CD4-positive, alpha-beta T cell (primary cell): ENCODE results near the gene ESYT2. TPM values are rescaled to one million over a fixed set of nuclear protein-coding genes. Genes with fewer than 3 reads are reported as not detected.
A peak's percentile ranks its signal among the peaks of the same experiment; 100 is the strongest.

ENCODE experiments used
- ATAC-seq: fragments of 200-7000 bp; cut with Tn5 transposase; one replicate; pipeline ENCODE4 v1.10.0; 2022; ENCODE audit warnings: mild to moderate bottlenecking; ENCODE audit not compliant: poor library complexity
- CTCF ChIA-PET: fragments of 350-600 bp; sonication (Branson Sonifier 250); formaldehyde crosslinking; loops from one replicate; lab custom pipeline; 2021; ENCODE audit warnings: antibody characterized with exemption, inconsistent platforms; lab: Charles Lee
- POLR2A ChIA-PET: fragments of 350-600 bp; sonication (Branson Sonifier 250); formaldehyde crosslinking; loops from one replicate; lab custom pipeline; 2021; ENCODE audit warnings: antibody characterized with exemption, inconsistent platforms; lab: Charles Lee
- DNase-seq, 14 experiments: peaks; one replicate each; pipeline ENCODE4 v3.0.0-alpha.2; 2013 to 2020; ENCODE audit warnings: mixed read lengths in 2 of 14
- H3K27ac ChIP-seq, 2 donors: one replicate each; pipeline versions ENCODE4 v1.5.1 to v1.7.0; 2013; ENCODE audit warnings: low read length in 2 of 2, low read depth in 1 of 2, mild to moderate bottlenecking in 1 of 2
- H3K27me3 ChIP-seq, 2 experiments: 1 replicate in 1 of 2; 2 replicates in 1 of 2; pipeline versions ENCODE4 v1.6.1 to v1.7.0; 2013; ENCODE audit warnings: low read length in 2 of 2, control low read depth in 1 of 2, mild to moderate bottlenecking in 1 of 2, moderate library complexity in 1 of 2; ENCODE audit not compliant: insufficient read depth in 2 of 2, control insufficient read depth in 1 of 2
- H3K36me3 ChIP-seq: one replicate; pipeline ENCODE4 v1.6.1; 2013; ENCODE audit warnings: low read length, control low read depth; ENCODE audit not compliant: insufficient read depth
- H3K4me1 ChIP-seq: one replicate; pipeline ENCODE4 v1.6.1; 2013; ENCODE audit warnings: low read length, control low read depth; ENCODE audit not compliant: insufficient read depth
- H3K4me3 ChIP-seq: one replicate; pipeline ENCODE4 v1.5.1; 2013; ENCODE audit warnings: mild to moderate bottlenecking, low read length, moderate library complexity
- H3K9me3 ChIP-seq, 2 experiments: 1 replicate in 1 of 2; 2 replicates in 1 of 2; pipeline versions ENCODE4 v1.6.1 to v1.7.0; 2013; ENCODE audit warnings: low read length in 2 of 2, mild to moderate bottlenecking in 2 of 2, control low read depth in 1 of 2, moderate library complexity in 1 of 2; ENCODE audit not compliant: control insufficient read depth in 1 of 2, insufficient read depth in 1 of 2
- H3K27ac Mint-ChIP-seq: one replicate; pipeline ENCODE4 v1.8.0; 2020; ENCODE audit warnings: mixed read lengths
- H3K27me3 Mint-ChIP-seq: one replicate; pipeline ENCODE4 v1.8.0; 2021; ENCODE audit warnings: mixed read lengths
- H3K36me3 Mint-ChIP-seq: one replicate; pipeline ENCODE4 v1.8.0; 2021; ENCODE audit warnings: low read depth, mixed read lengths
- H3K4me1 Mint-ChIP-seq: one replicate; pipeline ENCODE4 v1.8.0; 2021; ENCODE audit warnings: low read depth, mixed read lengths
- H3K4me3 Mint-ChIP-seq: one replicate; pipeline ENCODE4 v1.8.0; 2020; ENCODE audit warnings: mild to moderate bottlenecking, mixed read lengths
- H3K9me3 Mint-ChIP-seq: one replicate; pipeline ENCODE4 v1.8.0; 2020; ENCODE audit warnings: mixed read lengths
- CTCF ChIP-seq: fragments of 200-600 bp; IDR thresholded peaks from one replicate; pipeline ENCODE4 v1.8.0; 2022; ENCODE audit warnings: antibody characterized with exemption, mild to moderate bottlenecking
- intact Hi-C, 2 experiments: fragments of 100-400 bp; cut with DNase I in 1 of 2; cut with micrococcal nuclease in 1 of 2; formaldehyde crosslinking; loops; one replicate each; pipeline versions ENCODE4 v1.15.1 to v1.9.0; 2023 to 2025; cut with DNase I, micrococcal nuclease
- total RNA-seq, 174 experiments: library from RNA in 2 of 174; stranded (reverse) in 2 of 174; gene quantifications; one replicate each; pipeline ENCODE4 v1.2.3 and lab custom pipeline; 2021 to 2026

Gene ESYT2
- total RNA-seq, 2 experiments from 2014 or later, result 106 to 112 TPM

- Histone ChIP-seq H3K36me3 (peaks cover 95% of the 10 kb centered on the region), H3K9me3 (no peaks in the 10 kb centered on the region), H3K4me1 (no peaks in the 10 kb centered on the region), H3K27ac (no peak overlapping the region), H3K27me3 (no peaks in the 10 kb centered on the region), H3K4me3 (no peak overlapping the region)
- Mint-ChIP-seq H3K36me3 (peaks cover 96% of the 10 kb centered on the region), H3K4me3 (no peak overlapping the region), H3K9me3 (no peaks in the 10 kb centered on the region), H3K4me1 (no peaks in the 10 kb centered on the region), H3K27ac (no peak overlapping the region), H3K27me3 (no peaks in the 10 kb centered on the region)
- no peak for TF ChIP-seq CTCF
- no peak for ATAC-seq
- ChIA-PET CTCF (interaction anchor here (0.8 kb wide), 1 partner anchor 124 kb away, joined by 3 read pairs; no protein-coding TSS in a partner anchor), POLR2A (interaction anchor here (1.4 to 1.5 kb wide), 2 partner anchors 10 to 88 kb away, joined by 3 to 4 read pairs; no protein-coding TSS in a partner anchor)
- peak in 2 of 14 experiments; percentile 38 to 51 for DNase-seq
- intact Hi-C loops, result no loop called here
Measured at GRCh38 chr7:158740013-158740656, 89.2 kb downstream of the ESYT2 start.

- H3K36me3 Mint-ChIP-seq, result peaks cover 96% of the 10 kb centered on the region
- CTCF ChIA-PET, result no interaction called here
- H3K4me1 ChIP-seq, result no peaks in the 10 kb centered on the region
- H3K27me3 ChIP-seq, result no peaks in the 10 kb centered on the region
- POLR2A ChIA-PET, result no interaction called here
- ATAC-seq (no peak), DNase-seq (no peak)
- intact Hi-C loops, result no loop called here
- no peak overlapping the region for H3K27ac ChIP-seq
- no peak for TF ChIP-seq CTCF
- H3K4me3 Mint-ChIP-seq, result no peak overlapping the region
- no peaks in the 10 kb centered on the region for H3K27me3 Mint-ChIP-seq
- no peak overlapping the region for H3K27ac Mint-ChIP-seq
- no peaks in the 10 kb centered on the region for H3K9me3 ChIP-seq
- H3K4me3 ChIP-seq, result no peak overlapping the region
- no peaks in the 10 kb centered on the region for H3K9me3 Mint-ChIP-seq
- H3K4me1 Mint-ChIP-seq, result no peaks in the 10 kb centered on the region
- peaks cover 95% of the 10 kb centered on the region for H3K36me3 ChIP-seq
Measured at GRCh38 chr7:158738841-158739240, 90.5 kb downstream of the ESYT2 start.

GRCh38 chr7:158737064-158737695, 92.1 kb downstream of the ESYT2 start:
- Histone ChIP-seq H3K9me3 (no peaks in the 10 kb centered on the region), H3K4me1 (no peaks in the 10 kb centered on the region), H3K27ac (no peak overlapping the region), H3K4me3 (no peak overlapping the region), H3K27me3 (no peaks in the 10 kb centered on the region), H3K36me3 (peaks cover 90% of the 10 kb centered on the region)
- ATAC-seq, result no peak
- intact Hi-C loops, result no loop called here
- Mint-ChIP-seq H3K9me3 (no peaks in the 10 kb centered on the region), H3K27ac (no peak overlapping the region), H3K27me3 (no peaks in the 10 kb centered on the region), H3K36me3 (peaks cover 94% of the 10 kb centered on the region), H3K4me1 (no peaks in the 10 kb centered on the region), H3K4me3 (no peak overlapping the region)
- no peak for TF ChIP-seq CTCF
- no peak for DNase-seq
- ChIA-PET POLR2A (no interaction called here), CTCF (interaction anchor here (1.3 kb wide), 1 partner anchor 16 kb away, joined by 3 read pairs; no protein-coding TSS in a partner anchor)
